Measurements from ENCODE around the gene TF.

Gene TF

DNA sequence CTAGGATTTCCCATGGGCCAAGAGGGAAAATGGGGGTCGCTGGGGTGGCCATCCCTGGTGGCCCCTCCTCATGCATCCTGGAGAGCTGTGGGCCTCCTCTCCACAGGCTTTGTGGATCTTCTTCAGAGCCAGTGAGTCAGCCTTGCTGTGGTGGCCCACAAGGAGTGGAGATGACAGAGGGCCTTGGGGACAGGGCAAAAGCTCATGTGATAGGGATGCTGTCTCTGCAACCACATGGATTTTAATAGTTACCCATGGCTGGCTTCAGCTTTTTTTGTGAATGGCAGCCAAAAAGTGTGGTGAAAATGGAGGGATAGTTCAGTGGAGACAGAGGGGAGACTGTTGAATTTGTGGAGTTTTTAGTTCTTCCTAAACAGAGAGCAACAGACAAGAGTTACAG, 1.2 kb downstream of the TF start:
- DNase-seq (ENCODE audit: low read depth, low spot score): no peak

GRCh38 chr3:133747907-133748639, 1.9 kb downstream of the TF start:
- DNase-seq (ENCODE audit: low read depth, low spot score): no peak

DNA sequence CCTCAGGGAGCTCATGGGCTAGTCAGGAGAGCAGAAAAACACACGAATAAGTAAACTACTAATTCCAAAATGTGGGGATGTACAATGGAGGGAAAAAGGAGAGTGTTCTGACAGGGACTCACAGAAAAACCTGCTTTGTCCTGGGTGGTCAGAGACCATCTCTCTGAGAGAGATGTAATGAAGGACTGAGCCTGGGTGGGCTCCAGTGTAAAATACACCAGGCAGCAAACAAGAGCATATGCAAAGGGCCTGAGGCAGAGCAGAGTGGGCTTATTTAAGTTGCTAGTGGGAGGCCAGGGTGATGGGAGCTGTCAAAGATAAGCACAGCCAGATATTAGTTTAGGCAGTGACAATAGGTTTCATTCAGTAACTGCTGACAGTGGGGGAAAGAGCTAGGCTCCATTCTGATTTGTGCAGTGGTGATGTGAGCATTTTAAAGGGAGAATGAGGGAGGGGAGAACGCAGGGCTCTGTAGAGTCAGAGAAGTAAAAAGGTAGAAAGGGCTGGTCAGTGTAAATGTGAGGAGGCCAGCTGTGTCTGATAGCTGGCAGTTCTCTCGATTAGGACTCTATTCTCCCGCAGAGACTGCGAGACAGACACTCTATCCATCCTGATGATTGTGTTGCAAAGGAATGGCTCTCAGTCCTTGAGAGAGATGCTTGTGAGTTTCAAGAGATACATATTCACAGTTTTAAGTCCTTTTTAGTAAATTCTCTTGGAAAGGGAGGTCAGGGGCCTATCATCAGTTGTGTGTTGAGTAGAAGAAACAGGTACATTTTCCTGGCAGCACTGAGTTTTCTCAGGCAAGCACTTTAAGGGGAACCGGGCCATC, 3.5 kb downstream of the TF start:
- no peak for DNase-seq (ENCODE audit: low read depth, low spot score)

DNA sequence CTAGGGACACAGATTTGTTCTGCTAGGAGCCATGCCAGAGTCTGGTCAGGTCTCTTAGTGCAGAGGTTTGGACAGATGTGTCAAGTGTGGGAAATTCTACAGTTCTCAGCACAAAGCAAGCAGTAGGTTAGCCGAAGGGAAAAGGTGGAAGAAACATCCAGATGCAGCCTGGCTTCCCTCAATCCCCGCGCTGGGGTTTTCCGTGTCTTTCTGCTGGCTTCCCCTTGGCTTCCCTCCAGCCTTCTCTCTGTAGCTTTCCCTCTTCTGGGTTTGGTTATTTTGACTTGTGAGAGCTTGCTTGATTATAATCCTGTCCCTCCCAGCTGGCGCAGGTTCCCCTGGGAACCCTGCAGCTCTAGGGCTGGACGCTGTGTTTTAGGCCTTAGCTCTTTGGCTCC, 4.1 kb downstream of the TF start:
- no peak for DNase-seq (ENCODE audit: low read depth, low spot score)

DNA sequence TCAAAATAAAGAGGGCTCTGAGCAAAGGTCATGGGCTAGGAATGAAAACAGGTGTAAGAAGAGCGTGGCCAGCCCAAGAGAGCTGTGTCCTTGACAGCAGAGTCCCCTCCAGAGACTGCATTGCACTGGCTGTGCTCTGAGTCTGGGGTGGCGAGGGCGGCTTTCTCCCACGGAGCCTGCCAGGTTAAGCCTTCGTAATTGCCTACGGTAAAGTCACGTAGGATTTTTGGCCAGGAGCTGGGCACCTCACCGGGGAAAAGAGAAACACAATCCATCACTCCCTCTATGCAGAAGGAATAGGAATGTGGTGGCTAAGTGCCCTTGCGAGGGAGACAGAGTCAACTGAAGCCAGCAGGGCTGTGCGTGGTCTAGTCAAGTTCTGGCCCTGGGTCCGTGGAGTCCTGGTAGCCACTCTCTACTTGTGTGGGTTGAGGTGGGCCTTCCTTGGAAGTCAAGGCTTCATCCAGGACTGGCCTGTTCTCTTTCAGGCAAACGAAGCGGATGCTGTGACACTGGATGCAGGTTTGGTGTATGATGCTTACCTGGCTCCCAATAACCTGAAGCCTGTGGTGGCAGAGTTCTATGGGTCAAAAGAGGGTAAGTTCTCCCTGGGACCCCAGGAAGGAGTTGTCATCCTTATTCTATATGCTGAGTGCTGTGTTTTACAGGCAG, 7.0 kb downstream of the TF start:
- no peak for DNase-seq (ENCODE audit: low read depth, low spot score)

DNA sequence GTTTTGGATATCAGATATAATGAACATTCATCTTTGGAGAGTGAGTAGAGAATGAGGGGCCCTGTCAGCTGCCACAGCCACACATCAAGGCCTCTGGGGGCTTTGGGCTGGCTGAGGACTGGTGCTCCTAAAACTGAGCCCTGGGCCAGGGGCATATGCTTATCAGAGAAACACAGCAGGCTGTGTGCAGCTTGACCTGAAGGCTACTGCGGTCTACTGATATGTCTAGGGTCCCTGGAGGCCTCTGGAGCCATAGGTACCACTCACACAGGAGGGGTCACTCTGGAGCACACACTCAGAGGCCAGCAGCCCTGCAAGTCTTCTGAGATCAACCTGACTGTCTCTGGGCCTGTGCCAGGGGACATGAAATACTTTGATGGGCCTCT, 7.6 kb downstream of the TF start:
- no peak for DNase-seq (ENCODE audit: low read depth, low spot score)

DNA sequence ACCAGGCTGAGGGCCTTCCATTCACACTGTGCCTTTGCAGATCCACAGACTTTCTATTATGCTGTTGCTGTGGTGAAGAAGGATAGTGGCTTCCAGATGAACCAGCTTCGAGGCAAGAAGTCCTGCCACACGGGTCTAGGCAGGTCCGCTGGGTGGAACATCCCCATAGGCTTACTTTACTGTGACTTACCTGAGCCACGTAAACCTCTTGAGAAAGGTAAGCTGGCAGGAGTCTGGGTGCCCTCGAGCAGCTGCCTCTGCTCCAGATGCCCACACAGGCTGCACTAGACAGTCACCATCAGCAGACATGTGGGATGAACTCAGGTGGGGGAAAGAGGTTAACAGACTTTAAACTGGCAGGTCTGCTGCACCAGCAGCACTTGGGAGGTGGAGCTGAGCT, 8.3 kb downstream of the TF start:
- no peak for DNase-seq (ENCODE audit: low read depth, low spot score)

DNA sequence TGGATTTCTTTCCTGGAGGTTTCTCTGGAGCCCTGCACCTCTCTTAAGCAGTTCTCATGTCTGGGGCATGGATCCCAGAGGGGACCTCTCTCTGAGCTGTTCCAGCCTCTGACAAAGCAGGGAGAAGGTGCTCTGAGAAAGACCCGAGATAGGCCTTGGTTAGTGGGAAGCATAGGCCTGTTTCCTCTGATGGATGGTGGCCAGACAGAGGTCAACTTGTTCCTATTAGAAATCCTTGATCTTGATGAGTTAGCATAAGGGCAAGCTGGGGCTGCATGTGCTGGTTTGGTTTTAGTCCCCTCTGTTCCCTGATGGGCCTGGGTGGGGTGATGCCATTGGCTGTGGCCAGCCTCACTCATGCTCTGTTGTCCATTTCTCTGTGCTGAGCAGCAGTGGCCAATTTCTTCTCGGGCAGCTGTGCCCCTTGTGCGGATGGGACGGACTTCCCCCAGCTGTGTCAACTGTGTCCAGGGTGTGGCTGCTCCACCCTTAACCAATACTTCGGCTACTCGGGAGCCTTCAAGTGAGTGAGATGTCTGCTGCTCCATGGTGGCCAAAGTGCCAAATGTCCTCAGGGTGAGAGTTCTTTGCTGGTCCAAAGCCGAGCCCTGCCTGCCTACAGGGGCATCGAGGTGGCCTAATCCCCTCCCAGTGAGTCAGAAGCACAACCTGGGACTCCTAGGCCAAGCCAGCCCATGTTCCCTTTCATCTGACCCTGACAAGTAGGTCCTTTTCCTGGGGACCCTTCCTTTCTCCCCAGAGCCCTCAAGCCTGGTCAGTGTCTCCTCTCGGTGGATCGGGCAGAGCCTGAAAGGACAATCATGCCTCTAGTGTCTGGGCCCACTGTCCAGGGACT, 9.0 kb downstream of the TF start:
- no peak for DNase-seq (ENCODE audit: low read depth, low spot score)

DNA sequence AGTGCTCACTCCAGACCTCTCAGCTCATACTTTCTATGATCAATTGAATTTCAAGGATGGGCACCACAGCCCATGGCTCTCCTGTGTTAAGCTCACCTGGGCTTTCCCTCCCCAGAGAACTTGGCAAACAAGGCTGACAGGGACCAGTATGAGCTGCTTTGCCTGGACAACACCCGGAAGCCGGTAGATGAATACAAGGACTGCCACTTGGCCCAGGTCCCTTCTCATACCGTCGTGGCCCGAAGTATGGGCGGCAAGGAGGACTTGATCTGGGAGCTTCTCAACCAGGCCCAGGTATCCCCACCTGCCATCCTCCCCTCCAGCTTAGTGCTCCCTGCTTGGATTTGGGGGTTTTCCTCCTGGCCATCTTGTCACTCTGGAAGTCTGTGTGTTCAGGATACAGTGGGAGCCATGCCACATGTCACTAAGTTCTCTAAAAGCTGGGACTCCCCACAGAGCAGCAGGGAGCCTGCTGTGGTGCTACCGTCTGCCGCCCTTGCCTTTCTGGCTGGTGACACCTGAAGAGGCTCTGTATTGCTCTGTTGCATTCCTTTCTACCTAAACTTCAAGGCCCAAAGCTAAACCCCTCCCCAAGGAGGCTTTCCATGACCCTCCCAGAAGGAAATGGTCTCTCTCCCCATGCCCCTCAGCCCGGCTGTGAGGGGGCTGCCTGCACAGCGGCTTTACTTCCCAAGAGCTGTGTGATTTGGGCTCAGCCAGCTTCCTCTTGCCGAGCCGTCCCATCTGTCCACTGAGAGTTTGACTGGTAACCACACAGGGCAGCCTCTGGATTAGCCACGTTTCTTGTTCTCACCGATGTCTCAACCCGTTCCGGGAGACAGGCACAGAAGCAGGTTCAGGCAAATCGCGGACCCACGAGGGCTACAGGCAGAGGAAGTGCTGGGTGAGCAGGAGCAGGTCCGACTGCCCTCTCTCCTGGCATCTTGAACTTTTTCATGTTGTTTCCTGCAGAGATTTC, 10.8 kb downstream of the TF start:
- no peak for DNase-seq (ENCODE audit: low read depth, low spot score)

DNA sequence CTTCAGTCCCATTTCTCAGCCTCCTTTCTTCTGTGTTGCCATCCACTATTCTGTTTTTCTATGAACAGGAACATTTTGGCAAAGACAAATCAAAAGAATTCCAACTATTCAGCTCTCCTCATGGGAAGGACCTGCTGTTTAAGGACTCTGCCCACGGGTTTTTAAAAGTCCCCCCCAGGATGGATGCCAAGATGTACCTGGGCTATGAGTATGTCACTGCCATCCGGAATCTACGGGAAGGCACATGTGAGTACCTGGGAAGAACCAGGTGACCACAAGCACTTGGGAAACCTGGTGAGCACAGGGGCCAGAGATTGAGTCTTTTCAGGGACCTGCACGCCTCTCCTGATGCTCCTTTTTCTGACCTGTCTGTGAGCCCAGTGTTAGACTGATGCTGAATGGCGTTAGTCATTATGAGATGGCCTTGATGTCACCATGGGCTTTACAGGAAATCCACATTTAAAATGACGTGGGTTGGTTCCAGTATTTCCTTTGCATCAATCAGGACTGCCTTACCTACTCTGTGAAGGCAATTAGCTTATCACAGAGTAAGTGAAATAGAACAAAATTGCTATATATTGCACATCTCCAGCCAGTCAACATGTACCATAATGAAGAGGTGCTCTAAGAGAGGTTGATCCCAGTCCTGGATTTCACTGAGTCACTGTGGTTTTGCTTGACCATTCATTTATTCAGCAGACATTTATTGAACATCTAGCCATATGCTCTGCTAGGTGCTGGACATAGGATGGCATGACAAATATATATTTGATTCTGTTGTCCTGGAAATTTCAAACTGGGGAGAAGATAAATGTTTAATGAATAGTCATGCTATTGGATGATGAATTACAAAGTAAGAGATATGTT, 11.7 kb downstream of the TF start:
- DNase-seq (ENCODE audit: low read depth, low spot score): no peak

DNA sequence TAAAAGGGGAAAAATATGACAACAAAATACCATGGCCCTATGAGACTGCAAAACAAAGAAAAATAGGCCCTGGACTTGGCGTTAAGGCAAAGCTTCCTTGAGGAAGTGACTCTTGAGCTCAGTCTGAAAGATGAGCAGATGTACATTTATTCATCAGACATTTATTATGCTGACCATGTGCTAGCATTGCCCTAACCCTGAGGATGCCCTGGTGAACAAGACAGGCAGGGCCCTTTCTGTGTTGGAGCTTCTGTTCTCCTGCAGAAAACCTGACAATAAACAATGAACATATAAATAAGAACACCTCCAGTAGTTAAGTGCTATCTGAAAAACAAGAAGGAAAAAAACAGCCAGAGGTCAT, 12.4 kb downstream of the TF start:
- DNase-seq (ENCODE audit: low read depth, low spot score): no peak

- DNase-seq (ENCODE audit: low read depth, low spot score): no peak
Observed at GRCh38 chr3:133758964-133759739, 13.0 kb downstream of the TF start.

GRCh38 chr3:133759740-133760305, 13.6 kb downstream of the TF start:
- no peak for DNase-seq (ENCODE audit: low read depth, low spot score)

- no peak for DNase-seq (ENCODE audit: low read depth, low spot score)
Observed at GRCh38 chr3:133760916-133761315, 14.7 kb downstream of the TF start.

- DNase-seq (ENCODE audit: low read depth, low spot score): no peak
Observed at GRCh38 chr3:133761605-133762484, 15.7 kb downstream of the TF start.

GRCh38 chr3:133762539-133762938, 16.3 kb downstream of the TF start:
- no peak for DNase-seq (ENCODE audit: low read depth, low spot score)

Data from smooth muscle cell of the brain vasculature (primary cell).